Stimulated activated CD8-positive, alpha-beta memory T cell treated with anti-CD3 and anti-CD28 coated beads, Interleukin-15, amount 100 ng/mL, for 24 hours (primary cell): ENCODE data around the gene ARHGEF19.
A peak's percentile ranks its signal among the peaks of the same experiment; 100 is the strongest.
"Not testable (repeated sequence)": the region's sequence is repeated elsewhere in the genome, so short reads cannot be mapped to it uniquely, and the experiment has no call there.

Experiments used
- DNase-seq: peaks from one replicate; pipeline ENCODE4 v3.0.0-alpha.2; 2020; ENCODE audit warnings: low read depth

ARHGEF19 gene

GRCh38 chr1:16180291-16180824 is 32.1 kb downstream of the ARHGEF19 start:
- no peak for DNase-seq

- DNase-seq: no peak
Observed at GRCh38 chr1:16178596-16179497, 33.6 kb downstream of the ARHGEF19 start.

GRCh38 chr1:16177306-16177705 is 35.1 kb downstream of the ARHGEF19 start:
- no peak for DNase-seq

- DNase-seq: no peak
Observed at GRCh38 chr1:16176653-16177052, 35.8 kb downstream of the ARHGEF19 start.

GRCh38 chr1:16175610-16176553 is 36.6 kb downstream of the ARHGEF19 start:
- no peak for DNase-seq

- no peak for DNase-seq
Observed at GRCh38 chr1:16174886-16175598, 37.4 kb downstream of the ARHGEF19 start.

- DNase-seq: no peak
Observed at GRCh38 chr1:16174261-16174868, 38.1 kb downstream of the ARHGEF19 start.

- DNase-seq: no peak
Observed at GRCh38 chr1:16173447-16174260, 38.8 kb downstream of the ARHGEF19 start.

GRCh38 chr1:16172964-16173446 is 39.4 kb downstream of the ARHGEF19 start:
- no peak for DNase-seq

- no peak for DNase-seq
Observed at GRCh38 chr1:16172218-16172830, 40.1 kb downstream of the ARHGEF19 start.

GRCh38 chr1:16171314-16172151 is 40.9 kb downstream of the ARHGEF19 start:
- no peak for DNase-seq

GRCh38 chr1:16170283-16170673 is 42.2 kb downstream of the ARHGEF19 start:
- no peak for DNase-seq

GRCh38 chr1:16168622-16169360 is 43.7 kb downstream of the ARHGEF19 start:
- no peak for DNase-seq

- DNase-seq: not testable (repeated sequence)
Observed at GRCh38 chr1:16168144-16168495, 44.3 kb downstream of the ARHGEF19 start.

- DNase-seq: peak; percentile 33
Observed at GRCh38 chr1:16167331-16168143, 44.9 kb downstream of the ARHGEF19 start.

GRCh38 chr1:16166117-16166516 is 46.3 kb downstream of the ARHGEF19 start:
- DNase-seq: no peak

- no peak for DNase-seq
Observed at GRCh38 chr1:16165548-16165947, 46.9 kb downstream of the ARHGEF19 start.

- DNase-seq: no peak
Observed at GRCh38 chr1:16165073-16165364, 47.4 kb downstream of the ARHGEF19 start.
